Tibial artery (tissue), 4 donors: Measurements from ENCODE around the gene CHID1.
A peak's percentile ranks its signal among the peaks of the same experiment; 100 is the strongest.

Experiments used
- DNase-seq, 2 donors: peaks; one replicate each; pipeline ENCODE4 v3.0.0-alpha.2; 2019
- H3K27ac ChIP-seq, 2 donors: fragments of 200-600 bp; sonication (generic) in 1 of 2; 1 replicate in 1 of 2; 2 replicates in 1 of 2; pipeline ENCODE4 v1.5.1; 2018 to 2019; ENCODE audit warnings: mild to moderate bottlenecking in 1 of 2
- H3K27me3 ChIP-seq, 2 donors: fragments of 200-600 bp; sonication (generic) in 1 of 2; one replicate each; pipeline versions ENCODE4 v1.5.1 to v1.6.0; 2016 to 2019
- H3K36me3 ChIP-seq, 3 donors: fragments of 200-600 bp; sonication (generic) in 2 of 3; one replicate each; pipeline ENCODE4 v1.5.1; 2016 to 2019; ENCODE audit warnings: mild to moderate bottlenecking in 2 of 3
- H3K4me1 ChIP-seq, 4 donors: fragments of 200-600 bp; sonication (generic) in 2 of 4; 1 replicate in 3 of 4; 2 replicates in 1 of 4; pipeline ENCODE4 v1.5.1; 2016 to 2019
- H3K4me3 ChIP-seq, 2 donors: fragments of 200-600 bp; sonication (generic) in 1 of 2; 1 replicate in 1 of 2; 2 replicates in 1 of 2; pipeline ENCODE4 v1.5.1; 2018 to 2019; ENCODE audit warnings: mild to moderate bottlenecking in 2 of 2
- H3K9me3 ChIP-seq, 3 donors: fragments of 200-600 bp; sonication (generic) in 1 of 3; one replicate each; pipeline ENCODE4 v1.5.1; 2016 to 2019
- intact Hi-C: fragments of 100-400 bp; cut with DNase I; formaldehyde crosslinking; loops from one replicate; pipeline ENCODE4 v1.15.0; 2023; ENCODE audit warnings: low total_unique reads
- TF ChIP-seq, protein P1 (sequence below), 2 experiments: fragments of 200-600 bp in 1 of 2; fragments of 450-650 bp in 1 of 2; IDR thresholded peaks; one replicate each; pipeline ENCODE4 v1.5.1; 2017 to 2019; ENCODE audit warnings: antibody characterized with exemption in 2 of 2, mild to moderate bottlenecking in 1 of 2, moderate library complexity in 1 of 2

The CHID1 gene

DNA sequence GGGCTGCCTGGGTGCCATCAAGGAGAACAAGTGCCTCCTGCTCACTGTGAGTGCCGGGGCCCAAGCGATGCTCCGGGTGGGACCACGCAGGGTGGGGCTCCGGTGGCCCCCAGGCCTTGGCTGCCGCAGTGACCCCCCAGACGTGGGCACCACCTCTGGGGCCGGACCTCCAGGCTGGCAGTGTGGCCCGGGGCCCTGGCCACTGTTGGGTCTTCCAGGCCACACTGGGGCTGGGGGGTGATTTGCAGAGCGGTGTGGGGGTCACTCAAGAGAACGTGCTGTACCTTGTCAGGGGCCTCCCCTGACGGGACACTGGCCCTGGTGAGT, 48.0 kb downstream of the CHID1 start:
- peaks cover 0 to 53% (median 40%) of the 10 kb centered on the region in 3 donors for H3K36me3 ChIP-seq
- H3K9me3 ChIP-seq = no peaks in the 10 kb centered on the region
- TF ChIP-seq, protein P1, sequence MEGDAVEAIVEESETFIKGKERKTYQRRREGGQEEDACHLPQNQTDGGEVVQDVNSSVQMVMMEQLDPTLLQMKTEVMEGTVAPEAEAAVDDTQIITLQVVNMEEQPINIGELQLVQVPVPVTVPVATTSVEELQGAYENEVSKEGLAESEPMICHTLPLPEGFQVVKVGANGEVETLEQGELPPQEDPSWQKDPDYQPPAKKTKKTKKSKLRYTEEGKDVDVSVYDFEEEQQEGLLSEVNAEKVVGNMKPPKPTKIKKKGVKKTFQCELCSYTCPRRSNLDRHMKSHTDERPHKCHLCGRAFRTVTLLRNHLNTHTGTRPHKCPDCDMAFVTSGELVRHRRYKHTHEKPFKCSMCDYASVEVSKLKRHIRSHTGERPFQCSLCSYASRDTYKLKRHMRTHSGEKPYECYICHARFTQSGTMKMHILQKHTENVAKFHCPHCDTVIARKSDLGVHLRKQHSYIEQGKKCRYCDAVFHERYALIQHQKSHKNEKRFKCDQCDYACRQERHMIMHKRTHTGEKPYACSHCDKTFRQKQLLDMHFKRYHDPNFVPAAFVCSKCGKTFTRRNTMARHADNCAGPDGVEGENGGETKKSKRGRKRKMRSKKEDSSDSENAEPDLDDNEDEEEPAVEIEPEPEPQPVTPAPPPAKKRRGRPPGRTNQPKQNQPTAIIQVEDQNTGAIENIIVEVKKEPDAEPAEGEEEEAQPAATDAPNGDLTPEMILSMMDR (IDR thresholded peaks at IDR 0.05) = no peak
- DNase-seq = no peak
- H3K4me1 ChIP-seq = peaks cover 0 to 32% (median 10%) of the 10 kb centered on the region in 4 donors
- H3K4me3 ChIP-seq = no peak overlapping the region
- intact Hi-C loops = no loop called here
- H3K27ac ChIP-seq = no peak overlapping the region
- no peaks in the 10 kb centered on the region for H3K27me3 ChIP-seq

DNA sequence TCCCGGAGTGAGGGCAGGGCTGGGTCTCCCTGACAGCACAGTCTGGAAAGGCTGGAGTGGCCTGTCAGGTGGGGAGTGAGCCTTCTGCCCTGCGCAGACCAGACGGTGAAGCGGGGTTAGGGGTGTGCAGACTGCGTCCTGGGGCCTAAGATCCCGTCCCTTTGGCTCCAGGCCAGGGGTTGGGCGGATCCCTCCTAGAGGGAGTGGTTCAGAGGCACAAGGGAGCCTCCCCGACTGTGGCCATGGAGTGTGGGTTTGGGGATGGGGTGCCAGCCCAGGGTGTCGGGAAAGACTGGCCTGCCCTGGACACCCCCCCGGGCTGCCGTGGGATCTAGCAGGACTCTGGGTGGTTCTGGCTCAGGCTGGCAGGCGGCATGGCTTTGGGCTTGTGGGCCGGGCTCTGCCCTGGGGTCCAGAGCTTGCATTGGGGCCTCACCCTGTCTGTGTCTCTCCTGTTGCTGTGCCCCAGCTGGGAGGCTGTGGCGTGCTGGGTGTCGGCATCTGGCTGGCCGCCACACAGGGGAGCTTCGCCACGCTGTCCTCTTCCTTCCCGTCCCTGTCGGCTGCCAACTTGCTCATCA, 48.4 kb downstream of the CHID1 start:
- peaks cover 0 to 32% (median 10%) of the 10 kb centered on the region in 4 donors for H3K4me1 ChIP-seq
- no peaks in the 10 kb centered on the region for H3K9me3 ChIP-seq
- DNase-seq = no peak
- intact Hi-C loops = no loop called here
- H3K27me3 ChIP-seq = no peaks in the 10 kb centered on the region
- no peak overlapping the region for H3K4me3 ChIP-seq
- H3K36me3 ChIP-seq = peaks cover 0 to 48% (median 40%) of the 10 kb centered on the region in 3 donors
- TF ChIP-seq, protein P1 (IDR thresholded peaks at IDR 0.05) = no peak
- H3K27ac ChIP-seq = no peak overlapping the region

DNA sequence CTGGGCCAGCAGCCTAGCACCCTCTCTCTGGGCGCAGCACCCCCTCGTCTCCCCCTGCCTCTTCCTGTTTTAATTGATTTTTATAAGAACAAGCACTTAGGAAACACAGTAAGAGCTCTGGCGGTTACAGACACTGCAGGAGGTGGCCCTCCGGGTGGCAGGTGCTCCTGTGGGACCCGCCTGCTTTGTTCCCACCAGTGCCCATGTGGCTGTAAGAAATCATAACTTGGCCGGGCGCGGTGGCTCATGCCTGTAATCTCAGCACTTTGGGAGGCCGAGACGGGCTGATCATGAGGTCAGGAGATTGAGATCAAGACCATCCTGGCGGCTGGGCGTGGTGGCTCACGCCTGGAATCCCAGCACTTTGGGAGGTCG, 49.5 kb downstream of the CHID1 start:
- peaks cover 0 to 34% (median 10%) of the 10 kb centered on the region in 4 donors for H3K4me1 ChIP-seq
- TF ChIP-seq, protein P1 (IDR thresholded peaks at IDR 0.05) = no peak
- intact Hi-C loops = no loop called here
- no peak overlapping the region for H3K4me3 ChIP-seq
- peaks cover 0 to 39% (median 30%) of the 10 kb centered on the region in 3 donors for H3K36me3 ChIP-seq
- no peak for DNase-seq
- no peaks in the 10 kb centered on the region for H3K27me3 ChIP-seq
- H3K9me3 ChIP-seq = no peaks in the 10 kb centered on the region
- H3K27ac ChIP-seq = no peak overlapping the region

DNA sequence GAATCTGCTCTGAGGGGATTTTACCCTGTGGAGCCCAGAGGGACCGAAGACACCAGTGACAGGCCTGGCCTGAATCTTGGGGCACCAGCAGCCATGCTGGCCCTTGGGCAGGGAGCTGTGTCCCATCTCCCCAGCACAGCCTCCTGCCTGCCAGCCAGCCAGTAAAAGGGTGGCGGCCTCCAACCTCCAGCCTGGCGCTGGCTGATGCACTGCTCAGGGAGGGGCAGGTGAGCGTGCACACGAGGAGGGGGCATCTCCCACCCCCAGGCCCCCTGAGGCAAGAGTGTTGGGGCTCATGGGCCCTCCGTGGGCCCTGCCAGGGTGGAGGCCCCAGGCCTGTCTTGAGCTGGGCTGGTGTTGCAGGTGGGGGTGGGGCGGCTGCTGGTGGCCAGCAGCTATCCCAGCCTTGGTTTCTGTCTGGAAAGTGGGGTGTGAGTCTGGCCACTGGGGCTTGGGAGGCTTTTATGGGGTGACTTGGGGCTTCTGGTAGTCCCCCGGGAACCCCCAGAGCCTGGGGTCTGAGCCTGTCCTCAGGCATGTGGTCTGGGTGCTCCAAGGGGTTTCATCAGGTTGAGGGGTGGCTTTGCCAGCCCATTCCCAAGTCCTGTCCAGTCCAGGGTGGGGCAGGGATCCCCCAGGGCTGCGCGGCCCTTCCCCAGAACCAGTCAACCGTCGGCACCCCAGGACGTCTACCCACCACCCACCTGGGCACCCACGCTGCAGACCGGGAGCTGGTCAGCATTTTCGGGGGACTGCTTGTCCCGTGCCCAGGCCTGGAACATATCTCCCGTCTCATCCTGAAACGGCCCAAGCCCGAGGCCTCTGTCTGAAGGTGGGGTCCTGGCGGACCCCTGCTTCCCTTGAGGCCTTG, 50.1 kb downstream of the CHID1 start:
- Histone ChIP-seq H3K27ac (peak overlapping the region in 1 of 2 donors; percentile 9), H3K27me3 (no peaks in the 10 kb centered on the region), H3K4me1 (peaks cover 0 to 37% (median 10%) of the 10 kb centered on the region in 4 donors), H3K4me3 (no peak overlapping the region), H3K36me3 (peaks cover 0 to 39% (median 24%) of the 10 kb centered on the region in 3 donors), H3K9me3 (no peaks in the 10 kb centered on the region)
- intact Hi-C loops = no loop called here
- TF ChIP-seq, protein P1 (IDR thresholded peaks at IDR 0.05) = no peak
- no peak for DNase-seq

DNA sequence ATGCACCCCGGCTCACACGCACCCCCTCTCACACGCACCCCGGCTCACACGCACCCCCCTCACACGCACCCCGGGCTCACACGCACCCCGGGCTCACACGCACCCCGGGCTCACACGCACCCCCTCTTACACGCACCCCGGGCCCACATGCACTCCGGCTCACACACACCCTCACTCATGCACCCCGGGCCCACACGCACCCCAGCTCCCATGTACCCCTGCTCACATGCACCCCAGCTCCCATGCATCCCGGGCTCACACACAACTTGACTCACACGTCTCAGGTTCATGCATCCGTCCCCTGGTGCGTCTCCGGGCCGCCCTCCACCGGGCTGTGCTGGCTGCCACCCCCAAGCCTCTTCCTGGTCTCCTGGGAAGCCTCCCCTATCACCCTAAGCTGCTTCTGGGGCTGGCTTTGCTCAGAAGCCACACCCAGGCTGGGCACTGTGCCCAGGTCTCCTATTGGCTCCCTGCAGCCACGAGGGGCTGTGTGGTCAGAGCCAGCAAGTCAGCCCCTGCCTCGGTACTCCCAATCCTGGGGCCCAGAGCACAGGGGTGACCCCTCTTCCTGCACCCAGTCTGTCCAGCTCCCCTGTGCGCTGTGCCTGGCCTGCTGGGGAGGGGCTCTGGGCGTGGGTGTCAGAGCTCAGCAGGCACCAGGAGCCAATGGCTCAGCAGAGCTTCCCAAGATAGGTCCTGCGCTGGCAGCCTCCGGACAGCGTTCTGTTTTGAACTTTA, 51.0 kb downstream of the CHID1 start:
- no peaks in the 10 kb centered on the region for H3K27me3 ChIP-seq
- DNase-seq = no peak
- peaks cover 0 to 33% (median 22%) of the 10 kb centered on the region in 3 donors for H3K36me3 ChIP-seq
- H3K27ac ChIP-seq = peak overlapping the region in 1 of 2 donors; percentile 9
- intact Hi-C loops = no loop called here
- TF ChIP-seq, protein P1 (IDR thresholded peaks at IDR 0.05) = no peak
- H3K9me3 ChIP-seq = no peaks in the 10 kb centered on the region
- peaks cover 0 to 37% (median 10%) of the 10 kb centered on the region in 4 donors for H3K4me1 ChIP-seq
- H3K4me3 ChIP-seq = peak overlapping the region in 1 of 2 donors; percentile 21
